ENCODE data around the gene PEDS1.
"Not testable (repeated sequence)": the region's sequence is repeated elsewhere in the genome, so short reads cannot be mapped to it uniquely, and the experiment has no call there.

The PEDS1 gene

GRCh38 chr20:50189681-50190250 is 36.2 kb upstream of the PEDS1 start:
- no peak for DNase-seq

GRCh38 chr20:50188879-50189680 is 35.6 kb upstream of the PEDS1 start:
- no peak for DNase-seq

GRCh38 chr20:50188287-50188688 is 34.8 kb upstream of the PEDS1 start:
- DNase-seq, result no peak

GRCh38 chr20:50187403-50188051 is 34.0 kb upstream of the PEDS1 start:
- no peak for DNase-seq

GRCh38 chr20:50186987-50187402 is 33.5 kb upstream of the PEDS1 start:
- DNase-seq, result no peak

- DNase-seq, result peak; percentile 61
Measured at GRCh38 chr20:50186151-50186885, 32.8 kb upstream of the PEDS1 start.

- DNase-seq, result no peak
Measured at GRCh38 chr20:50185426-50185825, 31.9 kb upstream of the PEDS1 start.

GRCh38 chr20:50182346-50182745 is 28.8 kb upstream of the PEDS1 start:
- no peak for DNase-seq

GRCh38 chr20:50181344-50181743 is 27.8 kb upstream of the PEDS1 start:
- DNase-seq, result no peak

- not testable (repeated sequence) for DNase-seq
Measured at GRCh38 chr20:50178672-50179071, 25.1 kb upstream of the PEDS1 start.

GRCh38 chr20:50175938-50176933 is 22.7 kb upstream of the PEDS1 start:
- DNase-seq, result no peak

GRCh38 chr20:50174456-50174855 is 20.9 kb upstream of the PEDS1 start:
- no peak for DNase-seq

- no peak for DNase-seq
Measured at GRCh38 chr20:50172347-50173013, 19.0 kb upstream of the PEDS1 start.

- no peak for DNase-seq
Measured at GRCh38 chr20:50170549-50171220, 17.2 kb upstream of the PEDS1 start.

GRCh38 chr20:50169329-50169823 is 15.9 kb upstream of the PEDS1 start:
- DNase-seq, result peak; percentile 21

- peak; percentile 100 for DNase-seq
Measured at GRCh38 chr20:50165684-50166554, 12.4 kb upstream of the PEDS1 start.

- DNase-seq, result no peak
Measured at GRCh38 chr20:50163570-50164317, 10.2 kb upstream of the PEDS1 start.

GRCh38 chr20:50161494-50161893 is 8.0 kb upstream of the PEDS1 start:
- DNase-seq, result not testable (repeated sequence)

GRCh38 chr20:50153153-50153499 is 397 bp downstream of the PEDS1 start:
- no peak for DNase-seq

Measured in amniotic stem cell (primary cell).